ENCODE measurements around the gene VPS37B.
"Not testable (repeated sequence)": the region's sequence is repeated elsewhere in the genome, so short reads cannot be mapped to it uniquely, and the experiment has no call there.

VPS37B gene

GRCh38 chr12:122895704-122896636 lies at the start of gene VPS37B:
Gene VPS37B, minus strand, starts transcription at chr12:122896124. Its CDS starts 62 bp downstream, at chr12:122896062.
- DNase-seq (ENCODE audit: low read depth in 1 of 2, low spot score in 1 of 2) = peak; percentile 69 to 83

GRCh38 chr12:122944605-122945592 lies 49.0 kb upstream of the VPS37B start:
- no peak for DNase-seq (ENCODE audit: low read depth in 1 of 2, low spot score in 1 of 2)

GRCh38 chr12:122943196-122943595 lies 47.3 kb upstream of the VPS37B start:
- no peak for DNase-seq (ENCODE audit: low read depth in 1 of 2, low spot score in 1 of 2)

GRCh38 chr12:122942637-122943036 lies 46.7 kb upstream of the VPS37B start:
- no peak for DNase-seq (ENCODE audit: low read depth in 1 of 2, low spot score in 1 of 2)

- DNase-seq (ENCODE audit: low read depth in 1 of 2, low spot score in 1 of 2) = not testable (repeated sequence)
These were observed 45.4 kb upstream of the VPS37B start for GRCh38 chr12:122941351-122941750.

GRCh38 chr12:122939125-122939524 lies 43.2 kb upstream of the VPS37B start:
- DNase-seq (ENCODE audit: low read depth in 1 of 2, low spot score in 1 of 2) = no peak

- DNase-seq (ENCODE audit: low read depth in 1 of 2, low spot score in 1 of 2) = no peak
These were observed 41.7 kb upstream of the VPS37B start for GRCh38 chr12:122937622-122938091.

GRCh38 chr12:122935318-122935717 lies 39.4 kb upstream of the VPS37B start:
- no peak for DNase-seq (ENCODE audit: low read depth in 1 of 2, low spot score in 1 of 2)

GRCh38 chr12:122934722-122935121 lies 38.8 kb upstream of the VPS37B start:
- DNase-seq (ENCODE audit: low read depth in 1 of 2, low spot score in 1 of 2) = no peak

- DNase-seq (ENCODE audit: low read depth in 1 of 2, low spot score in 1 of 2) = no peak
These were observed 36.3 kb upstream of the VPS37B start for GRCh38 chr12:122932207-122932606.

- DNase-seq (ENCODE audit: low read depth in 1 of 2, low spot score in 1 of 2) = no peak
These were observed 33.9 kb upstream of the VPS37B start for GRCh38 chr12:122929812-122930211.

GRCh38 chr12:122929148-122929538 lies 33.2 kb upstream of the VPS37B start:
- no peak for DNase-seq (ENCODE audit: low read depth in 1 of 2, low spot score in 1 of 2)

GRCh38 chr12:122928404-122929147 lies 32.7 kb upstream of the VPS37B start:
- no peak for DNase-seq (ENCODE audit: low read depth in 1 of 2, low spot score in 1 of 2)

GRCh38 chr12:122927756-122928403 lies 32.0 kb upstream of the VPS37B start:
- DNase-seq (ENCODE audit: low read depth in 1 of 2, low spot score in 1 of 2) = no peak

- no peak for DNase-seq (ENCODE audit: low read depth in 1 of 2, low spot score in 1 of 2)
These were observed 26.0 kb upstream of the VPS37B start for GRCh38 chr12:122921917-122922316.

GRCh38 chr12:122920687-122921086 lies 24.8 kb upstream of the VPS37B start:
- no peak for DNase-seq (ENCODE audit: low read depth in 1 of 2, low spot score in 1 of 2)

GRCh38 chr12:122918827-122919226 lies 22.9 kb upstream of the VPS37B start:
- no peak for DNase-seq (ENCODE audit: low read depth in 1 of 2, low spot score in 1 of 2)

GRCh38 chr12:122917507-122918121 lies 21.7 kb upstream of the VPS37B start:
- no peak for DNase-seq (ENCODE audit: low read depth in 1 of 2, low spot score in 1 of 2)

GRCh38 chr12:122909442-122910288 lies 13.7 kb upstream of the VPS37B start:
- DNase-seq (ENCODE audit: low read depth in 1 of 2, low spot score in 1 of 2) = no peak

Measured in activated T-helper 1 cell treated with anti-CD3 and anti-CD28 coated beads, Interleukin-2, amount 50 U/mL, for 16 hours (primary cell).